DOHH2 (cell line): ENCODE data around the gene C3orf20.

Source experiments
- EZH2phosphoT487 ChIP-seq: fragments of 200-600 bp; sonication (generic); IDR thresholded peaks from 2 replicates; pipeline ENCODE4 v1.6.1; 2017; ENCODE audit warnings: borderline replicate concordance, mild to moderate bottlenecking, antibody characterized with exemption, low read length, moderate library complexity, mixed read lengths
- TF ChIP-seq, protein P1 (sequence below): fragments of 200-600 bp; sonication (generic); IDR thresholded peaks from one replicate; pipeline ENCODE4 v1.5.1; 2014; ENCODE audit warnings: antibody characterized with exemption, mild to moderate bottlenecking, low read depth, low read length; ENCODE audit not compliant: poor library complexity, severe bottlenecking

DNA sequence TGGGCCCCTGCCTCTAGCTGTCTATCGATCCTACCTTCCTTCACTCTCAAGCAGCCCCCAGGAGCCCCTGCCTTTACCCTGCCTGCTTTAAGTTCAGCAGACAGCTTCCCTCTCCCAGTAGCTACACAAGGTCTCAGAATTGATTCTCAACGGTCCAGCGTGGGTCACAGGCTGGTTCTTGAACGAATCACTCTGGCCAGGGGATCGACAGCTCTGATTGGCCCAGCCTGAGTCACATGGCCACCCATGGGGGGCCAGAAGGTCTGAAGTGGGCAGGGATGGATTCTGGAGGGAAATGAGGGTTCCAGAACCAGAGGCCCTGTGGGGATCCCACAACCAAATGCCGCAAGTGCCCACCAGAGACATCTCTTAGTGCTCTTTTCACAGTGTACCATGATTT lies 47.1 kb upstream of the C3orf20 start:
- TF ChIP-seq, protein P1, sequence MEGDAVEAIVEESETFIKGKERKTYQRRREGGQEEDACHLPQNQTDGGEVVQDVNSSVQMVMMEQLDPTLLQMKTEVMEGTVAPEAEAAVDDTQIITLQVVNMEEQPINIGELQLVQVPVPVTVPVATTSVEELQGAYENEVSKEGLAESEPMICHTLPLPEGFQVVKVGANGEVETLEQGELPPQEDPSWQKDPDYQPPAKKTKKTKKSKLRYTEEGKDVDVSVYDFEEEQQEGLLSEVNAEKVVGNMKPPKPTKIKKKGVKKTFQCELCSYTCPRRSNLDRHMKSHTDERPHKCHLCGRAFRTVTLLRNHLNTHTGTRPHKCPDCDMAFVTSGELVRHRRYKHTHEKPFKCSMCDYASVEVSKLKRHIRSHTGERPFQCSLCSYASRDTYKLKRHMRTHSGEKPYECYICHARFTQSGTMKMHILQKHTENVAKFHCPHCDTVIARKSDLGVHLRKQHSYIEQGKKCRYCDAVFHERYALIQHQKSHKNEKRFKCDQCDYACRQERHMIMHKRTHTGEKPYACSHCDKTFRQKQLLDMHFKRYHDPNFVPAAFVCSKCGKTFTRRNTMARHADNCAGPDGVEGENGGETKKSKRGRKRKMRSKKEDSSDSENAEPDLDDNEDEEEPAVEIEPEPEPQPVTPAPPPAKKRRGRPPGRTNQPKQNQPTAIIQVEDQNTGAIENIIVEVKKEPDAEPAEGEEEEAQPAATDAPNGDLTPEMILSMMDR, result no peak
- TF ChIP-seq EZH2phosphoT487, result no peak
